ENCODE measurements around the gene GSTK1. TPM values are rescaled to one million over a fixed set of nuclear protein-coding genes. Genes with fewer than 3 reads are reported as not detected.

Gene GSTK1
- total and polyA plus RNA-seq, 9 donors, result 77.2 to 98.4 (median 84.4) TPM

- Histone ChIP-seq H3K4me3 (ENCODE audit: low read length) (no peak overlapping the region), H3K36me3 (ENCODE audit: control insufficient read depth, insufficient read depth, low read length) (no peaks in the 10 kb centered on the region), H3K27me3 (ENCODE audit: control insufficient read depth, insufficient read depth, low read length) (no peaks in the 10 kb centered on the region), H3K4me1 (ENCODE audit: control insufficient read depth, insufficient read depth, low read length) (peaks cover 5% of the 10 kb centered on the region), H3K27ac (ENCODE audit: low read length) (no peak overlapping the region), H3K9me3 (replicated peaks; ENCODE audit: control insufficient read depth, low read depth, low read length) (no peaks in the 10 kb centered on the region)
- WGBS (ENCODE audit: insufficient coverage), result 73% methylated on average over 5 of the region's 7 CpGs
- DNase-seq, result peak; percentile 45
Measured at GRCh38 chr7:143222782-143223181, 40.5 kb upstream of the GSTK1 start.

GRCh38 chr7:143223784-143224183, 39.5 kb upstream of the GSTK1 start:
- Histone ChIP-seq H3K9me3 (replicated peaks; ENCODE audit: control insufficient read depth, low read depth, low read length) (no peaks in the 10 kb centered on the region), H3K36me3 (ENCODE audit: control insufficient read depth, insufficient read depth, low read length) (no peaks in the 10 kb centered on the region), H3K4me1 (ENCODE audit: control insufficient read depth, insufficient read depth, low read length) (peaks cover 7% of the 10 kb centered on the region), H3K4me3 (ENCODE audit: low read length) (no peak overlapping the region), H3K27ac (ENCODE audit: low read length) (no peak overlapping the region), H3K27me3 (ENCODE audit: control insufficient read depth, insufficient read depth, low read length) (no peaks in the 10 kb centered on the region)
- DNase-seq, result no peak
- WGBS (ENCODE audit: insufficient coverage), result 94% methylated on average over 2 of the region's 4 CpGs

GRCh38 chr7:143225047-143225446, 38.2 kb upstream of the GSTK1 start:
- no peaks in the 10 kb centered on the region for H3K36me3 ChIP-seq (ENCODE audit: control insufficient read depth, insufficient read depth, low read length)
- H3K27ac ChIP-seq (ENCODE audit: low read length), result no peak overlapping the region
- H3K4me3 ChIP-seq (ENCODE audit: low read length), result no peak overlapping the region
- DNase-seq, result no peak
- no peaks in the 10 kb centered on the region for H3K27me3 ChIP-seq (ENCODE audit: control insufficient read depth, insufficient read depth, low read length)
- H3K9me3 ChIP-seq (replicated peaks; ENCODE audit: control insufficient read depth, low read depth, low read length), result no peaks in the 10 kb centered on the region
- 78% methylated on average over 1 of the region's 5 CpGs for WGBS (ENCODE audit: insufficient coverage)
- peaks cover 11% of the 10 kb centered on the region for H3K4me1 ChIP-seq (ENCODE audit: control insufficient read depth, insufficient read depth, low read length)

GRCh38 chr7:143227806-143228205, 35.4 kb upstream of the GSTK1 start:
- DNase-seq, result no peak
- H3K4me3 ChIP-seq (ENCODE audit: low read length), result no peak overlapping the region

GRCh38 chr7:143229054-143229790, 34.0 kb upstream of the GSTK1 start:
- Histone ChIP-seq H3K4me1 (ENCODE audit: control insufficient read depth, insufficient read depth, low read length) (peaks cover 11% of the 10 kb centered on the region), H3K9me3 (replicated peaks; ENCODE audit: control insufficient read depth, low read depth, low read length) (no peaks in the 10 kb centered on the region), H3K27me3 (ENCODE audit: control insufficient read depth, insufficient read depth, low read length) (no peaks in the 10 kb centered on the region), H3K4me3 (ENCODE audit: low read length) (no peak overlapping the region), H3K36me3 (ENCODE audit: control insufficient read depth, insufficient read depth, low read length) (no peaks in the 10 kb centered on the region), H3K27ac (ENCODE audit: low read length) (peak overlapping the region; percentile 48)
- peak; percentile 75 for DNase-seq
- WGBS (ENCODE audit: insufficient coverage), result 0% methylated on average over 2 of the region's 9 CpGs

More at GRCh38 chr7:143227806-143228205, 35.4 kb upstream of the GSTK1 start:
- no peaks in the 10 kb centered on the region for H3K9me3 ChIP-seq (replicated peaks; ENCODE audit: control insufficient read depth, low read depth, low read length)
- no CpG with 5 or more reads among the region's 1 CpG for WGBS (ENCODE audit: insufficient coverage)
- H3K36me3 ChIP-seq (ENCODE audit: control insufficient read depth, insufficient read depth, low read length), result no peaks in the 10 kb centered on the region
- peaks cover 11% of the 10 kb centered on the region for H3K4me1 ChIP-seq (ENCODE audit: control insufficient read depth, insufficient read depth, low read length)
- H3K27me3 ChIP-seq (ENCODE audit: control insufficient read depth, insufficient read depth, low read length), result no peaks in the 10 kb centered on the region
- H3K27ac ChIP-seq (ENCODE audit: low read length), result no peak overlapping the region

- H3K9me3 ChIP-seq (replicated peaks; ENCODE audit: control insufficient read depth, low read depth, low read length), result no peaks in the 10 kb centered on the region
- no peaks in the 10 kb centered on the region for H3K27me3 ChIP-seq (ENCODE audit: control insufficient read depth, insufficient read depth, low read length)
- peaks cover 11% of the 10 kb centered on the region for H3K4me1 ChIP-seq (ENCODE audit: control insufficient read depth, insufficient read depth, low read length)
- no peak overlapping the region for H3K27ac ChIP-seq (ENCODE audit: low read length)
- H3K36me3 ChIP-seq (ENCODE audit: control insufficient read depth, insufficient read depth, low read length), result no peaks in the 10 kb centered on the region
- no peak for DNase-seq
- no peak overlapping the region for H3K4me3 ChIP-seq (ENCODE audit: low read length)
- WGBS (ENCODE audit: insufficient coverage), result 94% methylated on average over 2 of the region's 2 CpGs
Measured at GRCh38 chr7:143230602-143231457, 32.4 kb upstream of the GSTK1 start.

GRCh38 chr7:143233816-143234532, 29.3 kb upstream of the GSTK1 start:
- no CpG with 5 or more reads among the region's 2 CpGs for WGBS (ENCODE audit: insufficient coverage)
- H3K36me3 ChIP-seq (ENCODE audit: control insufficient read depth, insufficient read depth, low read length), result no peaks in the 10 kb centered on the region
- H3K27me3 ChIP-seq (ENCODE audit: control insufficient read depth, insufficient read depth, low read length), result no peaks in the 10 kb centered on the region
- H3K4me1 ChIP-seq (ENCODE audit: control insufficient read depth, insufficient read depth, low read length), result peaks cover 4% of the 10 kb centered on the region
- no peak for DNase-seq
- H3K27ac ChIP-seq (ENCODE audit: low read length), result no peak overlapping the region
- H3K4me3 ChIP-seq (ENCODE audit: low read length), result no peak overlapping the region
- peaks cover 7% of the 10 kb centered on the region for H3K9me3 ChIP-seq (replicated peaks; ENCODE audit: control insufficient read depth, low read depth, low read length)

GRCh38 chr7:143234533-143234875, 28.7 kb upstream of the GSTK1 start:
- no peaks in the 10 kb centered on the region for H3K27me3 ChIP-seq (ENCODE audit: control insufficient read depth, insufficient read depth, low read length)
- H3K9me3 ChIP-seq (replicated peaks; ENCODE audit: control insufficient read depth, low read depth, low read length), result peaks cover 7% of the 10 kb centered on the region
- H3K4me1 ChIP-seq (ENCODE audit: control insufficient read depth, insufficient read depth, low read length), result peaks cover under 1% of the 10 kb centered on the region
- no peak for DNase-seq
- no peak overlapping the region for H3K27ac ChIP-seq (ENCODE audit: low read length)
- 83% methylated on average over 1 of the region's 3 CpGs for WGBS (ENCODE audit: insufficient coverage)
- no peak overlapping the region for H3K4me3 ChIP-seq (ENCODE audit: low read length)
- H3K36me3 ChIP-seq (ENCODE audit: control insufficient read depth, insufficient read depth, low read length), result no peaks in the 10 kb centered on the region

- no peaks in the 10 kb centered on the region for H3K4me1 ChIP-seq (ENCODE audit: control insufficient read depth, insufficient read depth, low read length)
- H3K4me3 ChIP-seq (ENCODE audit: low read length), result no peak overlapping the region
- H3K36me3 ChIP-seq (ENCODE audit: control insufficient read depth, insufficient read depth, low read length), result no peaks in the 10 kb centered on the region
- WGBS (ENCODE audit: insufficient coverage), result no CpG with 5 or more reads among the region's 1 CpG
- no peak for DNase-seq
- H3K27ac ChIP-seq (ENCODE audit: low read length), result no peak overlapping the region
- H3K27me3 ChIP-seq (ENCODE audit: control insufficient read depth, insufficient read depth, low read length), result no peaks in the 10 kb centered on the region
- H3K9me3 ChIP-seq (replicated peaks; ENCODE audit: control insufficient read depth, low read depth, low read length), result peaks cover 7% of the 10 kb centered on the region
Measured at GRCh38 chr7:143235561-143235960, 27.7 kb upstream of the GSTK1 start.

- Histone ChIP-seq H3K4me3 (ENCODE audit: low read length) (no peak overlapping the region), H3K4me1 (ENCODE audit: control insufficient read depth, insufficient read depth, low read length) (peaks cover 2% of the 10 kb centered on the region), H3K27me3 (ENCODE audit: control insufficient read depth, insufficient read depth, low read length) (no peaks in the 10 kb centered on the region), H3K36me3 (ENCODE audit: control insufficient read depth, insufficient read depth, low read length) (no peaks in the 10 kb centered on the region), H3K9me3 (replicated peaks; ENCODE audit: control insufficient read depth, low read depth, low read length) (peaks cover 7% of the 10 kb centered on the region), H3K27ac (ENCODE audit: low read length) (no peak overlapping the region)
- DNase-seq, result no peak
- no CpG with 5 or more reads among the region's 3 CpGs for WGBS (ENCODE audit: insufficient coverage)
Measured at GRCh38 chr7:143236408-143236990, 26.7 kb upstream of the GSTK1 start.

All from muscle of leg (tissue), 11 donors.